Measurements from ENCODE around the gene AZU1. TPM values are rescaled to one million over a fixed set of nuclear protein-coding genes. Genes with fewer than 3 reads are reported as not detected.
"Not testable (repeated sequence)": the region's sequence is repeated elsewhere in the genome, so short reads cannot be mapped to it uniquely, and the experiment has no call there.

The AZU1 gene
- total RNA-seq, 1 donor from 2014 or later = not detected

GRCh38 chr19:840519-841206 lies 13.0 kb downstream of the AZU1 start, which contains the start of gene PRTN3:
TSS of gene PRTN3 (plus strand) at chr19:840999. CDS start at chr19:841009, 10 bp downstream.
- no peak for DNase-seq (ENCODE audit: low read depth)
- no peak for TF ChIP-seq CTCF (conservative IDR thresholded peaks at IDR 0.05; ENCODE audit: low read depth, low read length)
- H3K4me3 ChIP-seq (ENCODE audit: low read depth, low read length) = no peak within 1 kb of the TSS

GRCh38 chr19:842802-843179 lies 15.2 kb downstream of the AZU1 start:
- not testable (repeated sequence) for DNase-seq (ENCODE audit: low read depth); H3K4me3 ChIP-seq (ENCODE audit: low read depth, low read length)

- no peak for TF ChIP-seq CTCF (conservative IDR thresholded peaks at IDR 0.05; ENCODE audit: low read depth, low read length)
- H3K4me3 ChIP-seq (ENCODE audit: low read depth, low read length) = peak overlapping the region; percentile 11
- no peak for DNase-seq (ENCODE audit: low read depth)
These were observed 15.7 kb downstream of the AZU1 start for GRCh38 chr19:843180-843835.

- H3K4me3 ChIP-seq (ENCODE audit: low read depth, low read length) = peak overlapping the region; percentile 11
- no peak for DNase-seq (ENCODE audit: low read depth)
- no peak for TF ChIP-seq CTCF (conservative IDR thresholded peaks at IDR 0.05; ENCODE audit: low read depth, low read length)
These were observed 16.4 kb downstream of the AZU1 start for GRCh38 chr19:843836-844545.

GRCh38 chr19:844546-844971 lies 16.9 kb downstream of the AZU1 start:
- no peak for DNase-seq (ENCODE audit: low read depth)
- no peak overlapping the region for H3K4me3 ChIP-seq (ENCODE audit: low read depth, low read length)
- TF ChIP-seq CTCF (conservative IDR thresholded peaks at IDR 0.05; ENCODE audit: low read depth, low read length) = no peak

GRCh38 chr19:845707-846521 lies 18.3 kb downstream of the AZU1 start:
- no peak overlapping the region for H3K4me3 ChIP-seq (ENCODE audit: low read depth, low read length)
- no peak for TF ChIP-seq CTCF (conservative IDR thresholded peaks at IDR 0.05; ENCODE audit: low read depth, low read length)
- DNase-seq (ENCODE audit: low read depth) = no peak

Data from epithelial cell of proximal tubule (primary cell).